Keratinocyte (primary cell): ENCODE data around the gene TRUB1. TPM values are rescaled to one million over a fixed set of nuclear protein-coding genes. Genes with fewer than 3 reads are reported as not detected.

ENCODE experiments used
- DNase-seq: peaks from one replicate; pipeline ENCODE4 v3.0.0-alpha.2; 2011; ENCODE audit warnings: low read depth, missing footprints, low spot score
- FAIRE-seq: peaks from 2 replicates; lab custom pipeline; 2011; peaks lifted over from hg19 to GRCh38; lab: Jason Lieb, UNC
- H2AFZ ChIP-seq: 2 replicates; pipeline ENCODE4 v1.6.0; 2012; ENCODE audit warnings: low read length, control low read depth, inconsistent platforms; ENCODE audit not compliant: control insufficient read depth
- H3K27ac ChIP-seq: 2 replicates; pipeline ENCODE4 v1.5.1; 2011; ENCODE audit warnings: low read length; ENCODE audit not compliant: control insufficient read depth, insufficient read depth
- H3K27me3 ChIP-seq: 3 replicates; pipeline ENCODE4 v1.6.0; 2011; ENCODE audit warnings: low read length; ENCODE audit not compliant: control insufficient read depth, insufficient read depth; ENCODE audit errors: extremely low read depth
- H3K36me3 ChIP-seq, 2 experiments: 2 replicates in 1 of 2; 3 replicates in 1 of 2; pipeline ENCODE4 v1.5.1; 2011; ENCODE audit warnings: low read length in 2 of 2, mild to moderate bottlenecking in 1 of 2; ENCODE audit not compliant: control insufficient read depth in 2 of 2, insufficient read depth in 2 of 2; ENCODE audit errors: extremely low read depth in 1 of 2
- H3K4me1 ChIP-seq: 3 replicates; pipeline ENCODE4 v1.5.1; 2011; ENCODE audit warnings: low read length; ENCODE audit not compliant: control insufficient read depth, insufficient read depth; ENCODE audit errors: extremely low read depth
- H3K4me2 ChIP-seq: 3 replicates; pipeline ENCODE4 v1.6.0; 2011; ENCODE audit warnings: low read depth, low read length; ENCODE audit not compliant: control insufficient read depth, insufficient read depth; ENCODE audit errors: extremely low read depth
- H3K4me3 ChIP-seq, 3 experiments: fragments of 200-600 bp in 1 of 3; sonication (generic) in 1 of 3; 2 replicates in 2 of 3; 3 replicates in 1 of 3; pipeline ENCODE4 v1.5.1; 2011 to 2016; ENCODE audit warnings: low read length in 3 of 3, mild to moderate bottlenecking in 3 of 3, control low read depth in 2 of 3, inconsistent platforms in 1 of 3, low read depth in 1 of 3, mixed read lengths in 1 of 3, mixed run types in 1 of 3, moderate library complexity in 1 of 3; ENCODE audit not compliant: control insufficient read depth in 2 of 3, insufficient read depth in 2 of 3; ENCODE audit errors: extremely low read depth in 1 of 3
- H3K79me2 ChIP-seq: 2 replicates; pipeline ENCODE4 v1.6.0; 2012; ENCODE audit warnings: low read length; ENCODE audit not compliant: control insufficient read depth, insufficient read depth
- H3K9ac ChIP-seq: 3 replicates; pipeline ENCODE4 v1.6.0; 2011; ENCODE audit warnings: low read length; ENCODE audit not compliant: control insufficient read depth, insufficient read depth; ENCODE audit errors: extremely low read depth
- H3K9me1 ChIP-seq: 3 replicates; pipeline ENCODE4 v1.6.0; 2011; ENCODE audit warnings: low read length; ENCODE audit not compliant: control insufficient read depth, insufficient read depth; ENCODE audit errors: extremely low read depth
- H3K9me3 ChIP-seq: 2 replicates; pipeline ENCODE4 v1.5.1; 2012; ENCODE audit warnings: low read depth, low read length; ENCODE audit not compliant: control insufficient read depth
- H4K20me1 ChIP-seq: 3 replicates; pipeline ENCODE4 v1.6.0; 2011; ENCODE audit warnings: low read length; ENCODE audit not compliant: control insufficient read depth, insufficient read depth; ENCODE audit errors: extremely low read depth
- EZH2 ChIP-seq: IDR thresholded peaks from one replicate; pipeline ENCODE4 v1.6.1; 2012; ENCODE audit warnings: inconsistent platforms, mild to moderate bottlenecking, low read length, moderate library complexity
- dilution Hi-C: fragments of 300-500 bp; cut with MboI; formaldehyde crosslinking; loops from one replicate; pipeline ENCODE4 v1.7.0; 2020; ENCODE audit warnings: low sequenced_read_pairs; ENCODE audit not compliant: extremely low pct_ligation_motif_present
- polyA plus RNA-seq, 5 experiments: library from polyadenylated mRNA; depleted of rRNA in 3 of 5; stranded (reverse) in 3 of 5; stranded (forward) in 1 of 5; unstranded in 1 of 5; fragments of >200 nt; gene quantifications; 1 replicate in 1 of 5; 2 replicates in 3 of 5; 3 replicates in 1 of 5; pipeline versions ENCODE4 v1.2.1 to v1.2.3, GENCODE V29; 2011 to 2012; ENCODE audit warnings: missing spikeins in 2 of 5, low read depth in 1 of 5, low replicate concordance in 1 of 5
- TF ChIP-seq, protein P1 (sequence below), 3 experiments: IDR thresholded peaks in 1 of 3; conservative IDR thresholded peaks in 1 of 3; optimal IDR thresholded peaks in 1 of 3; 2 replicates in 2 of 3; 3 replicates in 1 of 3; pipeline versions ENCODE3 to v1.5.1; 2011; ENCODE audit warnings: low read length in 3 of 3, mild to moderate bottlenecking in 3 of 3, moderate library complexity in 2 of 3, control low read depth in 1 of 3, inconsistent platforms in 1 of 3; ENCODE audit not compliant: insufficient read depth in 2 of 3; ENCODE audit errors: extremely low read depth in 1 of 3

TRUB1 gene
- polyA plus RNA-seq, 1 donor (not counting 4 experiments of a cell fraction or from before 2014, with no cell fraction given), result 20.5 TPM

DNA sequence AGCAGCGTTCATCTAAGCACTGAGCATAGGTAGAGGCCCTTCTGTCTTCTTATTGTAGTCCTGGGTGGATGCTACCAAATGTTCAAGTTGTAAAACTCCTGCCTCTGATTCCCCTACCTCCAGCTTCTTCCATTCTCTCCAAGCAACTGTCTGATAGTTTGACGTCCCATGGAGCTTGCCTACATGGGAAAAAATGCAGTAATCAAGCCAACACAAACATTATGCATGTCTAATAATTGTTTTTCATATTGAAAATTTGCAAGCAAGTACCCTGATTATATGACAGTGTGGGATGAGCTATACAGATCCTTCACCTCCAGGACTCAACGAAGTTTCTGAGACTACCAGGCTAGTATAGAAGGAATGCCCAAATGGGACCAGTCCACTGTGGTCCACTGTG lies 31.0 kb upstream of the TRUB1 start:
- Histone ChIP-seq H3K4me3 (no peak overlapping the region), H2AFZ (no peak overlapping the region), H3K9me3 (no peaks in the 10 kb centered on the region), H3K27me3 (no peaks in the 10 kb centered on the region), H3K9me1 (no peaks in the 10 kb centered on the region), H3K4me1 (no peaks in the 10 kb centered on the region), H3K79me2 (no peaks in the 10 kb centered on the region), H3K27ac (no peak overlapping the region), H3K36me3 (no peaks in the 10 kb centered on the region), H3K9ac (no peak overlapping the region), H4K20me1 (no peaks in the 10 kb centered on the region), H3K4me2 (no peak overlapping the region)
- DNase-seq (no peak), FAIRE-seq (no peak)
- dilution Hi-C loops, result no loop called here
- TF ChIP-seq EZH2, result no peak
- TF ChIP-seq, protein P1, sequence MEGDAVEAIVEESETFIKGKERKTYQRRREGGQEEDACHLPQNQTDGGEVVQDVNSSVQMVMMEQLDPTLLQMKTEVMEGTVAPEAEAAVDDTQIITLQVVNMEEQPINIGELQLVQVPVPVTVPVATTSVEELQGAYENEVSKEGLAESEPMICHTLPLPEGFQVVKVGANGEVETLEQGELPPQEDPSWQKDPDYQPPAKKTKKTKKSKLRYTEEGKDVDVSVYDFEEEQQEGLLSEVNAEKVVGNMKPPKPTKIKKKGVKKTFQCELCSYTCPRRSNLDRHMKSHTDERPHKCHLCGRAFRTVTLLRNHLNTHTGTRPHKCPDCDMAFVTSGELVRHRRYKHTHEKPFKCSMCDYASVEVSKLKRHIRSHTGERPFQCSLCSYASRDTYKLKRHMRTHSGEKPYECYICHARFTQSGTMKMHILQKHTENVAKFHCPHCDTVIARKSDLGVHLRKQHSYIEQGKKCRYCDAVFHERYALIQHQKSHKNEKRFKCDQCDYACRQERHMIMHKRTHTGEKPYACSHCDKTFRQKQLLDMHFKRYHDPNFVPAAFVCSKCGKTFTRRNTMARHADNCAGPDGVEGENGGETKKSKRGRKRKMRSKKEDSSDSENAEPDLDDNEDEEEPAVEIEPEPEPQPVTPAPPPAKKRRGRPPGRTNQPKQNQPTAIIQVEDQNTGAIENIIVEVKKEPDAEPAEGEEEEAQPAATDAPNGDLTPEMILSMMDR (optimal IDR thresholded peaks at IDR 0.05 in 1 of 3, IDR thresholded peaks at IDR 0.05 in 1 of 3, conservative IDR thresholded peaks at IDR 0.05 in 1 of 3; ENCODE audit: extremely low read depth in 1 of 3, insufficient read depth in 2 of 3, low read length in 3 of 3), result no peak

DNA sequence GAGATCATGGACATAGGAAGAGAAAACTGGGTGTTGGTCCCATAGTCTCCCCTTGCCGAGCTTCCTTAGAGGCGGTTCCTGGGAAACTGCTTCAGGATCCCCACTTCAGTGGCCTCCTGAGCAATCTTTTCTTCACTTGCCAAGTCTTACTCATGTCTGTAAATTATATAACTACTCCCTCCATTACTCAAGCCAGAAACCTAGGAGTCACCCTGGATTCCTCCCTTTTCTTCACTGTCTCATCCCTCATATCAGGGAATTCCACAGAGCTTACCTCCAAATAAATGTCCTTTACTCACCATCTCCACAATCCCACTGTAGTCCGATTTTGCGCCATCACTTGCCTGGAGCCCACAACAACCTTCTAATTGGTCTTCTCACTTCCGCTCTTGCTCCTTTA lies 29.1 kb upstream of the TRUB1 start:
- H3K9ac ChIP-seq, result no peak overlapping the region
- H3K9me1 ChIP-seq, result no peaks in the 10 kb centered on the region
- TF ChIP-seq, protein P1 (optimal IDR thresholded peaks at IDR 0.05 in 1 of 3, IDR thresholded peaks at IDR 0.05 in 1 of 3, conservative IDR thresholded peaks at IDR 0.05 in 1 of 3; ENCODE audit: extremely low read depth in 1 of 3, insufficient read depth in 2 of 3, low read length in 3 of 3), result no peak
- no peak for TF ChIP-seq EZH2
- H3K27me3 ChIP-seq, result no peaks in the 10 kb centered on the region
- no peak overlapping the region for H3K27ac ChIP-seq
- no peaks in the 10 kb centered on the region for H3K4me1 ChIP-seq
- H2AFZ ChIP-seq, result no peak overlapping the region
- no peaks in the 10 kb centered on the region for H3K79me2 ChIP-seq
- H4K20me1 ChIP-seq, result no peaks in the 10 kb centered on the region
- DNase-seq (no peak), FAIRE-seq (no peak)
- H3K9me3 ChIP-seq, result no peaks in the 10 kb centered on the region
- dilution Hi-C loops, result no loop called here
- H3K36me3 ChIP-seq, result no peaks in the 10 kb centered on the region
- no peak overlapping the region for H3K4me3 ChIP-seq
- no peak overlapping the region for H3K4me2 ChIP-seq
